OCI-LY1 (cell line): ENCODE results near the gene LAYN.

Experiments used
- H2AFZ ChIP-seq: fragments of 200-600 bp; sonication (generic), shearing (Covaris generic); 2 replicates; pipeline ENCODE4 v1.6.0; 2014; ENCODE audit warnings: antibody characterized with exemption, mild to moderate bottlenecking, low read length
- H3F3A ChIP-seq: fragments of 200-600 bp; sonication (generic), shearing (Covaris generic); 2 replicates; pipeline ENCODE4 v1.6.0; 2014; ENCODE audit warnings: mild to moderate bottlenecking, antibody characterized with exemption, low read length, moderate library complexity; ENCODE audit not compliant: insufficient read depth
- H3K27ac ChIP-seq: fragments of 200-600 bp; sonication (generic); 2 replicates; pipeline ENCODE4 v1.5.1; 2014; ENCODE audit warnings: low read length, mixed run types, mild to moderate bottlenecking, low read depth; ENCODE audit not compliant: poor library complexity, severe bottlenecking
- H3K27me3 ChIP-seq: fragments of 200-600 bp; sonication (generic); 2 replicates; pipeline ENCODE4 v1.6.0; 2014; ENCODE audit warnings: antibody characterized with exemption, mild to moderate bottlenecking, low read length, moderate library complexity; ENCODE audit not compliant: insufficient read depth
- H3K36me3 ChIP-seq: fragments of 200-600 bp; sonication (generic); 2 replicates; pipeline ENCODE4 v1.6.1; 2014; ENCODE audit warnings: mild to moderate bottlenecking, antibody characterized with exemption, low read length, moderate library complexity, mixed read lengths; ENCODE audit not compliant: insufficient read depth
- H3K4me1 ChIP-seq: fragments of 200-600 bp; sonication (generic); 2 replicates; pipeline ENCODE4 v1.5.1; 2014; ENCODE audit warnings: mild to moderate bottlenecking, low read length, moderate library complexity; ENCODE audit not compliant: insufficient read depth, severe bottlenecking
- H3K4me2 ChIP-seq: fragments of 200-600 bp; sonication (generic), shearing (Covaris generic); 2 replicates; pipeline ENCODE4 v1.6.1; 2014; ENCODE audit warnings: low read length
- H3K4me3 ChIP-seq: fragments of 200-600 bp; sonication (generic); 2 replicates; pipeline ENCODE4 v1.5.1; 2014; ENCODE audit warnings: low read length, low read depth, mild to moderate bottlenecking, mixed read lengths; ENCODE audit not compliant: poor library complexity, severe bottlenecking
- H3K79me2 ChIP-seq: fragments of 200-600 bp; shearing (Covaris generic); 2 replicates; pipeline ENCODE4 v1.6.1; 2016; ENCODE audit warnings: mixed run types, low read length, mixed read lengths; ENCODE audit not compliant: insufficient read depth
- H3K9ac ChIP-seq: fragments of 200-600 bp; sonication (generic), shearing (Covaris generic); 2 replicates; pipeline ENCODE4 v1.6.1; 2014; ENCODE audit warnings: mild to moderate bottlenecking, low read length, mixed read lengths
- H3K9me2 ChIP-seq: fragments of 200-600 bp; sonication (generic), shearing (Covaris generic); 2 replicates; pipeline ENCODE4 v1.6.1; 2014; ENCODE audit warnings: low read depth, mild to moderate bottlenecking, low read length, mixed read lengths
- H3K9me3 ChIP-seq: fragments of 200-600 bp; shearing (Covaris generic); 2 replicates; pipeline ENCODE4 v1.6.1; 2014; ENCODE audit warnings: low read length, mixed read lengths
- H4K20me1 ChIP-seq: fragments of 200-600 bp; sonication (generic), shearing (Covaris generic); 2 replicates; pipeline ENCODE4 v1.6.0; 2016; ENCODE audit warnings: mild to moderate bottlenecking, low read length; ENCODE audit not compliant: insufficient read depth
- CTCF ChIP-seq: fragments of 200-600 bp; sonication (generic), shearing (Covaris generic); IDR thresholded peaks from 2 replicates; pipeline ENCODE4 v1.5.1; 2017; ENCODE audit warnings: mild to moderate bottlenecking, antibody characterized with exemption, low read length, moderate library complexity, mixed read lengths
- EZH2 ChIP-seq: fragments of 200-600 bp; sonication (generic), shearing (Covaris generic); IDR thresholded peaks from 2 replicates; pipeline ENCODE4 v1.8.0; 2017; ENCODE audit warnings: borderline replicate concordance, mixed run types, mild to moderate bottlenecking, antibody characterized with exemption, low read length, moderate library complexity, mixed read lengths

Gene LAYN

GRCh38 chr11:111591187-111591960 lies 50.9 kb downstream of the LAYN start:
- H3K27ac ChIP-seq: no peak overlapping the region
- H3K9ac ChIP-seq: no peak overlapping the region
- H3K9me2 ChIP-seq: no peaks in the 10 kb centered on the region
- peaks cover 6% of the 10 kb centered on the region for H3K4me1 ChIP-seq
- H3K9me3 ChIP-seq: peaks cover 8% of the 10 kb centered on the region
- TF ChIP-seq EZH2 (no peak), CTCF (no peak)
- H3K4me2 ChIP-seq: no peak overlapping the region
- peaks cover 5% of the 10 kb centered on the region; the same call in 1 of the 2 replicates for H3K27me3 ChIP-seq
- no peaks in the 10 kb centered on the region for H3K79me2 ChIP-seq
- H2AFZ ChIP-seq: no peak overlapping the region
- no peaks in the 10 kb centered on the region for H3F3A ChIP-seq
- no peaks in the 10 kb centered on the region; the same call in 1 of the 2 replicates for H3K36me3 ChIP-seq
- no peaks in the 10 kb centered on the region for H4K20me1 ChIP-seq
- H3K4me3 ChIP-seq: no peak overlapping the region

- H3K27me3 ChIP-seq: peaks cover 5% of the 10 kb centered on the region; the same call in 1 of the 2 replicates
- peaks cover 11% of the 10 kb centered on the region for H3K4me1 ChIP-seq
- H3K9me2 ChIP-seq: no peaks in the 10 kb centered on the region
- no peak for TF ChIP-seq EZH2
- TF ChIP-seq CTCF: no peak
- peaks cover 8% of the 10 kb centered on the region for H3K9me3 ChIP-seq
- no peak overlapping the region for H3K27ac ChIP-seq
- H3K4me2 ChIP-seq: no peak overlapping the region
- H3K36me3 ChIP-seq: no peaks in the 10 kb centered on the region; the same call in 1 of the 2 replicates
- H4K20me1 ChIP-seq: no peaks in the 10 kb centered on the region
- H3K4me3 ChIP-seq: no peak overlapping the region
- H3K79me2 ChIP-seq: no peaks in the 10 kb centered on the region
- H2AFZ ChIP-seq: no peak overlapping the region
- H3F3A ChIP-seq: no peaks in the 10 kb centered on the region
- no peak overlapping the region for H3K9ac ChIP-seq
Measured at GRCh38 chr11:111592491-111592890, 52.0 kb downstream of the LAYN start.

GRCh38 chr11:111596319-111596718 lies 55.8 kb downstream of the LAYN start:
- H4K20me1 ChIP-seq: no peaks in the 10 kb centered on the region
- H3K79me2 ChIP-seq: no peaks in the 10 kb centered on the region
- no peak overlapping the region for H3K9ac ChIP-seq
- no peak overlapping the region for H3K4me2 ChIP-seq
- no peaks in the 10 kb centered on the region for H3F3A ChIP-seq
- H3K9me2 ChIP-seq: no peaks in the 10 kb centered on the region
- no peak for TF ChIP-seq EZH2
- TF ChIP-seq CTCF: no peak
- H3K27ac ChIP-seq: no peak overlapping the region
- H2AFZ ChIP-seq: no peak overlapping the region
- H3K4me1 ChIP-seq: peaks cover 20% of the 10 kb centered on the region
- H3K9me3 ChIP-seq: peaks cover 8% of the 10 kb centered on the region
- peaks cover 5% of the 10 kb centered on the region; the same call in 1 of the 2 replicates for H3K27me3 ChIP-seq
- H3K4me3 ChIP-seq: no peak overlapping the region
- no peaks in the 10 kb centered on the region; the same call in 1 of the 2 replicates for H3K36me3 ChIP-seq
